NCI-H146 treated with DMSO at 0.1 percent for 48 hours (cell line): ENCODE measurements around the gene CNGB1.
"Not testable (repeated sequence)": the region's sequence is repeated elsewhere in the genome, so short reads cannot be mapped to it uniquely, and the experiment has no call there.

Experiments
- DNase-seq: peaks from one replicate; lab custom pipeline; 2025; ENCODE audit not compliant: unreplicated experiment; lab: John Stamatoyannopoulos, UW

Gene CNGB1

GRCh38 chr16:57938484-57938883 is 32.4 kb downstream of the CNGB1 start:
- no peak for DNase-seq

- DNase-seq = no peak
Measured at GRCh38 chr16:57937861-57938260, 33.1 kb downstream of the CNGB1 start.

- no peak for DNase-seq
Measured at GRCh38 chr16:57935904-57936303, 35.0 kb downstream of the CNGB1 start.

- DNase-seq = no peak
Measured at GRCh38 chr16:57930533-57930932, 40.4 kb downstream of the CNGB1 start.

- no peak for DNase-seq
Measured at GRCh38 chr16:57929250-57929649, 41.7 kb downstream of the CNGB1 start.

- no peak for DNase-seq
Measured at GRCh38 chr16:57926041-57926440, 44.9 kb downstream of the CNGB1 start.

GRCh38 chr16:57925310-57925709 is 45.6 kb downstream of the CNGB1 start:
- DNase-seq = no peak

- no peak for DNase-seq
Measured at GRCh38 chr16:57924514-57924913, 46.4 kb downstream of the CNGB1 start.

- DNase-seq = no peak
Measured at GRCh38 chr16:57923841-57924240, 47.1 kb downstream of the CNGB1 start.

- no peak for DNase-seq
Measured at GRCh38 chr16:57923418-57923817, 47.5 kb downstream of the CNGB1 start.

GRCh38 chr16:57920880-57921229 is 50.1 kb downstream of the CNGB1 start:
- no peak for DNase-seq

- DNase-seq = no peak
Measured at GRCh38 chr16:57920215-57920879, 50.6 kb downstream of the CNGB1 start.

- no peak for DNase-seq
Measured at GRCh38 chr16:57918994-57919393, 51.9 kb downstream of the CNGB1 start.

- no peak for DNase-seq
Measured at GRCh38 chr16:57918444-57918843, 52.5 kb downstream of the CNGB1 start.

GRCh38 chr16:57917929-57918328 is 53.0 kb downstream of the CNGB1 start:
- not testable (repeated sequence) for DNase-seq

GRCh38 chr16:57917489-57917888 is 53.4 kb downstream of the CNGB1 start:
- DNase-seq = not testable (repeated sequence)

GRCh38 chr16:57916735-57917438 is 54.0 kb downstream of the CNGB1 start:
- DNase-seq = no peak

- DNase-seq = no peak
Measured at GRCh38 chr16:57915811-57916488, 55.0 kb downstream of the CNGB1 start.

- DNase-seq = no peak
Measured at GRCh38 chr16:57915267-57915666, 55.7 kb downstream of the CNGB1 start.

GRCh38 chr16:57914244-57915173 is 56.4 kb downstream of the CNGB1 start:
- no peak for DNase-seq
